ENCODE measurements around the gene FOXA3. TPM values are rescaled to one million over a fixed set of nuclear protein-coding genes. Genes with fewer than 3 reads are reported as not detected.

Gene FOXA3
- total RNA-seq, 4 donors from 2014 or later = not detected

DNA sequence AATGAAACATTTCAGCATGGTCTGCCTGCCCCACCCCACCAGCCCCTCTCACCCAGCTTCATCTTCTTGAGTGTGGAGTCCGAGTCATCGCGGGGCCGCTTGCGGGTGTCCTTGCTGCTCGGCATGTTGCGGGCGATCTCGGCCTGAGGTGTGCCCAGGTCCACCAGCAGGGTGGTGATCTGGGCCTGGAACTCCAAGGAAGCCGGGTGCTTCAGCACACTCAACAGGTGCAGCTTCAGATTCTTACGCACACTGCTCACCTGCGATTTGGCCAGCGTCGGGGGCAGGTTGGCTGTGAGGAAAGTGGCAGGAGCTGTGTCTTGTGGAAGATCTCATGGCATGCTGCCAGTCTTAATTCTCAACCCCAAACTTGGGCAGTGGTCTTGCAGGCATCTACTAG lies 21.9 kb upstream of the FOXA3 start:
- no peaks in the 10 kb centered on the region for H3K9me3 ChIP-seq
- no peaks in the 10 kb centered on the region for H3K27me3 ChIP-seq
- H3K27ac ChIP-seq = no peak overlapping the region
- H3K36me3 ChIP-seq = peaks cover 5 to 93% of the 10 kb centered on the region in 2 donors
- DNase-seq = no peak
- no peaks in the 10 kb centered on the region for H3K4me1 ChIP-seq
- H3K4me3 ChIP-seq = no peak overlapping the region
- intact Hi-C loops (cut with DNase I; ENCODE audit: low total_unique reads) = no loop called here
- no peak for ATAC-seq
- in situ Hi-C loops (cut with MboI; ENCODE audit: low sequenced_read_pairs in 4 of 4) = no loop called here
- TF ChIP-seq POLR2A (IDR thresholded peaks at IDR 0.05) = no peak
- TF ChIP-seq, protein P1, sequence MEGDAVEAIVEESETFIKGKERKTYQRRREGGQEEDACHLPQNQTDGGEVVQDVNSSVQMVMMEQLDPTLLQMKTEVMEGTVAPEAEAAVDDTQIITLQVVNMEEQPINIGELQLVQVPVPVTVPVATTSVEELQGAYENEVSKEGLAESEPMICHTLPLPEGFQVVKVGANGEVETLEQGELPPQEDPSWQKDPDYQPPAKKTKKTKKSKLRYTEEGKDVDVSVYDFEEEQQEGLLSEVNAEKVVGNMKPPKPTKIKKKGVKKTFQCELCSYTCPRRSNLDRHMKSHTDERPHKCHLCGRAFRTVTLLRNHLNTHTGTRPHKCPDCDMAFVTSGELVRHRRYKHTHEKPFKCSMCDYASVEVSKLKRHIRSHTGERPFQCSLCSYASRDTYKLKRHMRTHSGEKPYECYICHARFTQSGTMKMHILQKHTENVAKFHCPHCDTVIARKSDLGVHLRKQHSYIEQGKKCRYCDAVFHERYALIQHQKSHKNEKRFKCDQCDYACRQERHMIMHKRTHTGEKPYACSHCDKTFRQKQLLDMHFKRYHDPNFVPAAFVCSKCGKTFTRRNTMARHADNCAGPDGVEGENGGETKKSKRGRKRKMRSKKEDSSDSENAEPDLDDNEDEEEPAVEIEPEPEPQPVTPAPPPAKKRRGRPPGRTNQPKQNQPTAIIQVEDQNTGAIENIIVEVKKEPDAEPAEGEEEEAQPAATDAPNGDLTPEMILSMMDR (IDR thresholded peaks at IDR 0.05 in 4 of 5, conservative IDR thresholded peaks at IDR 0.05 in 1 of 5) = no peak

DNA sequence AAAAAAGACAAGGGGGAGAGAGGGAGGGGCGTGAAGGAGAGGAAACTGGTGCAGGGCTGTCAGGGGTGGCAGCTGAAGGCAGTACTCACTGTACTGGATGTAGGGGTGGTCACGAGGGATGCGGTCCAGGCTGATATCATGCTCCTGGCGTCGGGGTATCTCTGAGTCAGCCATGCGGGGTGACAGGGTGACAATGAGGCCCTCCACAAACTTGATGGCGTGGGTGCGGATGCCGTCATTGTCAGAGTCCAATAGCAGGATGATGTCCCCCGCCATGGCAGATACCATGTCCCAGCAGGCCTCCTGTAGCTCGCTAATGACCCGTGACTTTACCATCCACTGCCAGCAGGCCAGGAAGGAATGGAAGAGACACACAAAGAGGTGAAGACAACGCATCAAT lies 16.5 kb upstream of the FOXA3 start:
- H3K27me3 ChIP-seq = no peaks in the 10 kb centered on the region
- H3K36me3 ChIP-seq = peaks cover 0 to 99% of the 10 kb centered on the region in 2 donors
- TF ChIP-seq, protein P1 (IDR thresholded peaks at IDR 0.05 in 4 of 5, conservative IDR thresholded peaks at IDR 0.05 in 1 of 5) = no peak
- TF ChIP-seq POLR2A (IDR thresholded peaks at IDR 0.05) = no peak
- no peaks in the 10 kb centered on the region for H3K4me1 ChIP-seq
- no peak overlapping the region for H3K4me3 ChIP-seq
- intact Hi-C loops (cut with DNase I; ENCODE audit: low total_unique reads) (no loop called here), in situ Hi-C loops (cut with MboI; ENCODE audit: low sequenced_read_pairs in 4 of 4) (no loop called here)
- DNase-seq = no peak
- ATAC-seq = no peak
- H3K9me3 ChIP-seq = no peaks in the 10 kb centered on the region
- no peak overlapping the region for H3K27ac ChIP-seq

DNA sequence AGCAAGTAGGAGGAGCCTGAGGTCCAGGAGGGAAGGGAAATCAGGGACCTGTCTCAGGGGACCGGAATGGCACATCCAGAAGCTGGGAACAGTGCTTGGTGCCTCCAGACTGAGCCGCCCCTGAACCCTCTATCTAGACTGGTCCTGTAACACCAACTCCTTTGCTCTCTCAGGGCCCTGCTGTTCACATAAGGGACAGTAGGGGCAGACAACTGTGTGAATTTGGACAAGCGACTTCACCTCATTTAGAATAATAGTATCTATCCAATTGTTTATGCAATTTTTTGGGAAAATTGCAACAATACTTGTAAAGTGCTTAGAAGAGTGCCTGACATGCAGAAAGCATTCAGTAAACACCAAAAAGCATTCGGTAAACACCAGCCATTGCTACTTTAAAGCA lies 15.2 kb upstream of the FOXA3 start:
- Histone ChIP-seq H3K9me3 (no peaks in the 10 kb centered on the region), H3K4me3 (no peak overlapping the region), H3K27ac (no peak overlapping the region), H3K36me3 (peaks cover 0 to 99% of the 10 kb centered on the region in 2 donors), H3K27me3 (no peaks in the 10 kb centered on the region), H3K4me1 (no peaks in the 10 kb centered on the region)
- intact Hi-C loops (cut with DNase I; ENCODE audit: low total_unique reads) = no loop called here
- ATAC-seq = no peak
- no peak for TF ChIP-seq POLR2A (IDR thresholded peaks at IDR 0.05)
- TF ChIP-seq, protein P1 (IDR thresholded peaks at IDR 0.05 in 4 of 5, conservative IDR thresholded peaks at IDR 0.05 in 1 of 5) = no peak
- DNase-seq = no peak
- in situ Hi-C loops (cut with MboI; ENCODE audit: low sequenced_read_pairs in 4 of 4) = no loop called here

DNA sequence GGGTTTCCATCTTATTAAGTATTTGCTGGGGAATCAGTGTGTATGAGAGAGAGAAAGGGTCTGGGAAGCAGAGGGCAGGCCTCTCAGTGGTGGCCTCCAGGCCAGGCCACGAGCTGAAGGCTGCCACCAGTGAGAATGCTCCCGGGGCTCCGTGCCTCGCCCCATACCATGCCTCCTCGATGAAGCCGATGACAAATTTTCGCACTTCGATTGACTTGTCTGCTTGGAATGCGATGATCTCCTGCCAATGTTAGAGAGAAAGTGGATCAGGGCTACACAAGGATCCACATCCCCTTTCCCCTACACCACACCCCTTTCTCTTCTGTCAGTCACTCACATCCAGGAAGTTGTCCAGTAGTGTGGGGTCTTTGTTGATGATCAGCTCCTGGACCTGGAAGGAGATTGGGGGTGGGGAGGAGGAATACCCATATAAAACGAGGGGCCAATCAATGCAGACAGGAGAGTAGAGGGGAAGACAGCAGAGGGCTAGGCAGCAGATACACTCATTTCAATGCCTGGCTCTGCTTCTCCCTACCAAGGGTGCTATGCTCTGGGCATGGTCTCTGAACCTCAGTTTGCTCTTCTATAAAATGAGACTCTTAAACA lies 11.9 kb upstream of the FOXA3 start:
- peaks cover 0 to 80% of the 10 kb centered on the region in 2 donors for H3K36me3 ChIP-seq

More for the DNA sequence above, 11.9 kb upstream of the FOXA3 start:
- DNase-seq = no peak
- no peaks in the 10 kb centered on the region for H3K9me3 ChIP-seq
- intact Hi-C loops (cut with DNase I; ENCODE audit: low total_unique reads) = no loop called here
- H3K4me3 ChIP-seq = no peak overlapping the region
- TF ChIP-seq POLR2A (IDR thresholded peaks at IDR 0.05) = no peak
- TF ChIP-seq, protein P1 (IDR thresholded peaks at IDR 0.05 in 4 of 5, conservative IDR thresholded peaks at IDR 0.05 in 1 of 5) = no peak
- in situ Hi-C loops (cut with MboI; ENCODE audit: low sequenced_read_pairs in 4 of 4) = no loop called here
- no peaks in the 10 kb centered on the region for H3K27me3 ChIP-seq
- no peaks in the 10 kb centered on the region for H3K4me1 ChIP-seq
- H3K27ac ChIP-seq = no peak overlapping the region
- no peak for ATAC-seq
